GM12892 (cell line): ENCODE results near the gene LENEP.

Source experiments
- POLR2A ChIP-seq: IDR thresholded peaks from 2 replicates; pipeline ENCODE4 v1.6.1; 2011; ENCODE audit warnings: low read depth, low read length, control low read depth
- POLR2AphosphoS5 ChIP-seq: IDR thresholded peaks from 2 replicates; pipeline ENCODE4 v1.6.1; 2011; ENCODE audit warnings: low read depth, low read length, control low read depth

DNA sequence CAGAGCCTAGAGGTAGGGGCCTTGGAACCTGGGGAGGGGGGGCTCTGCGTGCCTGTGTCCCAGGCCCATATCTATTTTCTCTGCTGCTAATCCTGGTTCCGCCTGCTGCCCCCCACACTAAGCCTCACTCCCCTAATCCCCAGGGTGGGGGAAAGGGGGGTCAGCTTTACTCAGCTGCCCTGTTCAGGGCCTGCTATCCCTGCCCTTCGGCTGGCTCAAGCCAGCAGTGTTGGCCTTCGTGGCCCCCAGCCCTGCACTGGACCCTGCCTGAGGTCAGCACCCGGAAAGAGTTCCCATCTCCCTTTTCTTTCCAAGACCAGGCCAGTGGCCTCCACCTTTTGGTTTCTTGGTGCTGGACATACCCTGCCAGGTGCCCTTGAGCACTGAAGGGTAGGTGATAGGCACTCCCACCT lies 17.6 kb downstream of the LENEP start:
- no peak for TF ChIP-seq POLR2AphosphoS5
- no peak for TF ChIP-seq POLR2A
